HCT116 (cell line): Measurements from ENCODE around the gene LRRC14B. TPM values are rescaled to one million over a fixed set of nuclear protein-coding genes. Genes with fewer than 3 reads are reported as not detected.

ENCODE experiments used
- ATAC-seq: fragments of 200-7000 bp; cut with Tn5 transposase; 2 replicates; pipeline ENCODE4 v1.9.1; 2020; ENCODE audit warnings: mild to moderate bottlenecking, moderate library complexity
- BruUV-seq: library from RNA; stranded (reverse); fragments of 400-500 nt; replicated peaks from 2 replicates; lab custom pipeline; 2021; lab: Mats Ljungman, UMichigan
- CTCF ChIA-PET: fragments of 300-600 bp; sonication (Branson Sonifier 250); formaldehyde crosslinking; loops from one replicate; lab custom pipeline; 2021; ENCODE audit warnings: antibody characterized with exemption; lab: Charles Lee
- POLR2A ChIA-PET: fragments of 300-600, 350-600 bp; sonication (Branson Sonifier 250); formaldehyde crosslinking; loops from one replicate; lab custom pipeline; 2021; ENCODE audit warnings: antibody characterized with exemption; lab: Charles Lee
- RAD21 ChIA-PET, 2 experiments: fragments of 300-600 bp; sonication (Branson Sonifier 250); formaldehyde crosslinking; loops; one replicate each; lab custom pipeline; 2023; ENCODE audit warnings: low total read pairs in 2 of 2; ENCODE audit not compliant: uncharacterized antibody in 2 of 2, unreplicated experiment in 2 of 2, low non-redundant PET in 1 of 2; lab: Charles Lee
- DNase-seq: peaks from one replicate; pipeline ENCODE4 v3.0.0-alpha.2; 2010; ENCODE audit warnings: low read depth, low spot score
- H2AFZ ChIP-seq: fragments of 200-600 bp; shearing (Covaris generic), sonication (generic); 2 replicates; pipeline ENCODE4 v1.6.1; 2017; ENCODE audit warnings: low read depth, mixed run types, mixed read lengths, antibody characterized with exemption, low read length; ENCODE audit not compliant: poor library complexity, severe bottlenecking
- H3K27ac ChIP-seq: 2 replicates; pipeline ENCODE4 v1.5.1; 2012; ENCODE audit warnings: low read depth, low read length
- H3K27me3 ChIP-seq: fragments of 200-600 bp; sonication (generic); 2 replicates; pipeline ENCODE4 v1.6.1; 2016; ENCODE audit warnings: mixed run types, low read length, mixed read lengths; ENCODE audit not compliant: insufficient read depth
- H3K36me3 ChIP-seq, 2 experiments: fragments of 200-500 bp in 1 of 2; fragments of 200-600 bp in 1 of 2; sonication (Bioruptor generic) in 1 of 2; sonication (generic) in 1 of 2; 2 replicates each; pipeline versions ENCODE4 v1.5.1 to v1.6.1; 2014 to 2016; ENCODE audit warnings: low read length in 2 of 2, inconsistent platforms in 1 of 2, mixed read lengths in 1 of 2, mixed run types in 1 of 2; ENCODE audit not compliant: insufficient read depth in 2 of 2, control insufficient read depth in 1 of 2
- H3K4me1 ChIP-seq, 2 experiments: fragments of 200-600 bp in 1 of 2; sonication (generic) in 1 of 2; 2 replicates each; pipeline versions ENCODE4 v1.5.1 to v1.6.1; 2012 to 2017; ENCODE audit warnings: low read length in 2 of 2, inconsistent platforms in 1 of 2, mild to moderate bottlenecking in 1 of 2, mixed read lengths in 1 of 2, mixed run types in 1 of 2, moderate library complexity in 1 of 2; ENCODE audit not compliant: insufficient read depth in 2 of 2, control insufficient read depth in 1 of 2
- H3K4me2 ChIP-seq: fragments of 200-600 bp; sonication (generic); 2 replicates; pipeline ENCODE4 v1.6.1; 2017; ENCODE audit warnings: mixed run types, low read length, mixed read lengths
- H3K4me3 ChIP-seq, 2 experiments: fragments of 200-600 bp in 1 of 2; sonication (generic) in 1 of 2; replicated peaks in 1 of 2; 2 replicates each; pipeline ENCODE4 v1.5.1; 2011 to 2016; ENCODE audit warnings: low read length in 2 of 2, control low read depth in 1 of 2, low read depth in 1 of 2, mild to moderate bottlenecking in 1 of 2, mixed read lengths in 1 of 2, mixed run types in 1 of 2
- H3K79me2 ChIP-seq: fragments of 200-600 bp; sonication (generic); 2 replicates; pipeline ENCODE4 v1.6.1; 2017; ENCODE audit warnings: mild to moderate bottlenecking, mixed run types, low read length, moderate library complexity, mixed read lengths; ENCODE audit not compliant: insufficient read depth
- H3K9ac ChIP-seq: fragments of 200-600 bp; sonication (generic); 2 replicates; pipeline ENCODE4 v1.6.1; 2016; ENCODE audit warnings: low read length, mixed read lengths
- H3K9me2 ChIP-seq: fragments of 200-600 bp; sonication (generic), shearing (Covaris generic); 2 replicates; pipeline ENCODE4 v1.6.1; 2017; ENCODE audit warnings: mixed run types, mild to moderate bottlenecking, moderate library complexity; ENCODE audit not compliant: insufficient read depth
- H3K9me3 ChIP-seq, 2 experiments: fragments of 200-500 bp in 1 of 2; fragments of 200-600 bp in 1 of 2; sonication (Bioruptor generic) in 1 of 2; sonication (generic) in 1 of 2; 2 replicates each; pipeline ENCODE4 v1.6.1; 2014 to 2017; ENCODE audit warnings: low read length in 2 of 2, mixed read lengths in 2 of 2, inconsistent platforms in 1 of 2, low read depth in 1 of 2, mild to moderate bottlenecking in 1 of 2, mixed run types in 1 of 2, moderate library complexity in 1 of 2; ENCODE audit not compliant: control insufficient read depth in 1 of 2, insufficient read depth in 1 of 2
- H4K20me1 ChIP-seq: fragments of 200-600 bp; sonication (generic), shearing (Covaris generic); 2 replicates; pipeline ENCODE4 v1.6.1; 2017; ENCODE audit warnings: mixed run types, mild to moderate bottlenecking, moderate library complexity; ENCODE audit not compliant: insufficient read depth
- ATF3 ChIP-seq: IDR thresholded peaks from 2 replicates; pipeline ENCODE4 v1.6.1; 2012
- CEBPB ChIP-seq: IDR thresholded peaks from 2 replicates; pipeline ENCODE4 v1.6.1; 2012; ENCODE audit warnings: low read depth
- CTCF ChIP-seq, 3 experiments: fragments of 200-600 bp in 1 of 3; sonication (generic) in 1 of 3; IDR thresholded peaks in 2 of 3; conservative IDR thresholded peaks in 1 of 3; 2 replicates each; pipeline ENCODE4 v1.5.1; 2012 to 2017; ENCODE audit warnings: low read depth in 2 of 3, low read length in 2 of 3, antibody characterized with exemption in 1 of 3, borderline replicate concordance in 1 of 3, control low read depth in 1 of 3, mild to moderate bottlenecking in 1 of 3, mixed read lengths in 1 of 3, mixed run types in 1 of 3, moderate library complexity in 1 of 3; ENCODE audit not compliant: insufficient read depth in 1 of 3
- EGR1 ChIP-seq: IDR thresholded peaks from 2 replicates; pipeline ENCODE4 v1.6.1; 2012; ENCODE audit warnings: low read depth
- ELF1 ChIP-seq: IDR thresholded peaks from 2 replicates; pipeline ENCODE4 v1.6.1; 2012; ENCODE audit warnings: low read depth, borderline replicate concordance
- EZH2 ChIP-seq: fragments of 200-600 bp; sonication (generic); IDR thresholded peaks from 2 replicates; pipeline ENCODE4 v1.6.1; 2017; ENCODE audit warnings: antibody characterized with exemption, mixed run types
- EZH2phosphoT487 ChIP-seq: fragments of 200-600 bp; IDR thresholded peaks from 2 replicates; pipeline ENCODE4 v1.6.1; 2018; ENCODE audit warnings: antibody characterized with exemption, borderline replicate concordance
- FOSL1 ChIP-seq: IDR thresholded peaks from 2 replicates; pipeline ENCODE4 v1.6.1; 2012; ENCODE audit warnings: low read depth
- JUND ChIP-seq: IDR thresholded peaks from 2 replicates; pipeline ENCODE4 v1.6.1; 2012
- POLR2AphosphoS5 ChIP-seq: IDR thresholded peaks from 2 replicates; pipeline ENCODE4 v1.6.1; 2011; ENCODE audit warnings: mild to moderate bottlenecking, low read depth, low read length, moderate library complexity
- RAD21 ChIP-seq: IDR thresholded peaks from 2 replicates; pipeline ENCODE4 v1.6.1; 2012; ENCODE audit warnings: low read depth, mild to moderate bottlenecking
- REST ChIP-seq: IDR thresholded peaks from 2 replicates; pipeline ENCODE4 v1.6.1; 2012; ENCODE audit warnings: low read depth
- SIN3A ChIP-seq: IDR thresholded peaks from 2 replicates; pipeline ENCODE4 v1.6.1; 2012; ENCODE audit warnings: low read depth
- SP1 ChIP-seq: IDR thresholded peaks from 2 replicates; pipeline ENCODE4 v1.6.1; 2012; ENCODE audit warnings: low read depth
- TCF7L2 ChIP-seq: IDR thresholded peaks from 2 replicates; pipeline ENCODE4 v1.7.0; 2011; ENCODE audit warnings: borderline replicate concordance, inconsistent platforms; ENCODE audit not compliant: insufficient read depth, insufficient read length; ENCODE audit errors: extremely low read depth
- YY1 ChIP-seq: IDR thresholded peaks from 2 replicates; pipeline ENCODE4 v1.6.1; 2011; ENCODE audit warnings: low read length, low read depth, moderate library complexity, mild to moderate bottlenecking; ENCODE audit not compliant: insufficient replicate concordance; ENCODE audit errors: extremely low read depth
- ZBTB33 ChIP-seq: IDR thresholded peaks from 2 replicates; pipeline ENCODE4 v1.6.1; 2011; ENCODE audit warnings: mild to moderate bottlenecking, low read length, moderate library complexity; ENCODE audit not compliant: insufficient replicate concordance; ENCODE audit errors: extremely low read depth
- ZFX ChIP-seq: fragments of 450-650 bp; IDR thresholded peaks from 2 replicates; pipeline ENCODE4 v1.6.1; 2017
- intact Hi-C: fragments of 100-400 bp; cut with micrococcal nuclease; formaldehyde crosslinking; loops from 2 replicates; pipeline ENCODE4 v1.10.0; 2022
- total RNA-seq: library from RNA; stranded (reverse); gene quantifications from one replicate; pipeline ENCODE4 v1.2.1, GENCODE V29; 2021; ENCODE audit not compliant: unreplicated experiment

The LRRC14B gene
- total RNA-seq, 1 experiment from 2014 or later: not detected

GRCh38 chr5:154826-155225, 36.5 kb upstream of the LRRC14B start:
- no peaks in the 10 kb centered on the region for H4K20me1 ChIP-seq
- H2AFZ ChIP-seq: no peak overlapping the region
- H3K9ac ChIP-seq: no peak overlapping the region
- no peaks in the 10 kb centered on the region for H3K4me1 ChIP-seq
- H3K27me3 ChIP-seq: no peaks in the 10 kb centered on the region
- ATAC-seq (no peak), DNase-seq (no peak)
- CTCF ChIA-PET: no interaction called here
- H3K9me3 ChIP-seq: no peaks in the 10 kb centered on the region
- no TSS peak for BruUV-seq
- H3K27ac ChIP-seq: no peak overlapping the region
- intact Hi-C loops: no loop called here
- H3K9me2 ChIP-seq: no peaks in the 10 kb centered on the region
- H3K79me2 ChIP-seq: no peaks in the 10 kb centered on the region
- POLR2A ChIA-PET: no interaction called here
- RAD21 ChIA-PET: no interaction called here
- H3K4me2 ChIP-seq: no peak overlapping the region
- no peak overlapping the region for H3K4me3 ChIP-seq
- no peaks in the 10 kb centered on the region for H3K36me3 ChIP-seq
- TF ChIP-seq EGR1 (no peak), CEBPB (no peak), ATF3 (no peak), SIN3A (no peak), EZH2 (no peak), YY1 (no peak), TCF7L2 (no peak), EZH2phosphoT487 (no peak), REST (no peak), RAD21 (no peak), POLR2AphosphoS5 (no peak), CTCF (IDR thresholded peaks at IDR 0.05 in 2 of 3, conservative IDR thresholded peaks at IDR 0.05 in 1 of 3; ENCODE audit: borderline replicate concordance in 1 of 3, insufficient read depth in 1 of 3, low read depth in 2 of 3, low read length in 2 of 3) (no peak), ELF1 (no peak), SP1 (no peak), JUND (no peak), ZFX (no peak), FOSL1 (no peak), ZBTB33 (no peak)
